ENCODE results near the gene RPS6KL1. TPM values are rescaled to one million over a fixed set of nuclear protein-coding genes. Genes with fewer than 3 reads are reported as not detected.

Gene RPS6KL1
- total and polyA plus RNA-seq, 4 donors, result 1.1 to 5.9 (median 3.8) TPM

DNA sequence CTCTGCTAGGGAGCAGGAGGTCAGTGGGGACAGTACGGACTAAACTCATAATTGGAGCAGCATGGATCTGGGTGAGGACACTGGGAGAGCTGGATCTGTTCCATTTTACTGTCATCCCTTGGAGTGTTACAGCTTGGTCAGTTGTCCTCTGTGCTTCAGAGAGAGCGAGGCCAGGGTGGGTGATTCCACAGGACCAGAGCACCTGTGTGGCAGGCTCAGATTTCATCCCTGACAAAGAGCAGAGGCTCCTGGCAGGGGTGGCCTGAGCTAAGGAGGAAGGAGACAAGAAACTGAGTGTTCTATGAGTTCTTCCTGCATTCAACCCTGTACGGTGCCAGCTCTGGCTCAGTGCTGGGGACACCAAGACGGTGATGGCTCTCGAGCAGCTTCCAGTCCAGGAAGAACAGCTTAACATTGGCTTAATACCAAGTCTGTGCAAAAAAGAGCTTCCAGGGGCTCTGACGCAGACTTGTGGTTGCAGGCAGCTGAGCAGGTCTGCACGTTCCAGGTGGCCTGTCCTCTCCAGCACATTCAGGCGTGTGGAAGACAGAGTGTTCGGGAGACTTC is 40.7 kb upstream of the RPS6KL1 start:
- 65% methylated on average over 9 of the region's 9 CpGs for WGBS
- Histone ChIP-seq H3K4me1 (ENCODE audit: control insufficient read depth in 4 of 4, insufficient read depth in 4 of 4, low read length in 3 of 4) (no peaks in the 10 kb centered on the region), H3K27me3 (ENCODE audit: control insufficient read depth in 4 of 4, insufficient read depth in 4 of 4, low read length in 3 of 4) (no peaks in the 10 kb centered on the region), H3K27ac (ENCODE audit: low read depth in 1 of 2, low read length in 2 of 2) (no peak overlapping the region), H3K9ac (ENCODE audit: low read depth in 1 of 2, low read length in 2 of 2) (no peak overlapping the region), H3K4me3 (ENCODE audit: low read depth in 1 of 3, low read length in 3 of 3) (no peak overlapping the region), H3K36me3 (ENCODE audit: control insufficient read depth in 4 of 4, insufficient read depth in 3 of 4, low read depth in 1 of 4, low read length in 3 of 4) (no peaks in the 10 kb centered on the region), H3K9me3 (ENCODE audit: control insufficient read depth in 4 of 4, low read length in 3 of 4) (no peaks in the 10 kb centered on the region)
- no peak for DNase-seq (ENCODE audit: low spot score)
- TF ChIP-seq EGR1 (IDR thresholded peaks at IDR 0.05; ENCODE audit: low read depth in 2 of 2) (no peak), HNF4A (conservative IDR thresholded peaks at IDR 0.05) (no peak), NR2F2 (IDR thresholded peaks at IDR 0.05) (no peak), FOXA2 (IDR thresholded peaks at IDR 0.05) (no peak), JUND (IDR thresholded peaks at IDR 0.05) (no peak), SP1 (IDR thresholded peaks at IDR 0.05) (no peak), TAF1 (conservative IDR thresholded peaks at IDR 0.05) (no peak), HNF4G (IDR thresholded peaks at IDR 0.05) (no peak)
- TF ChIP-seq, protein P1, sequence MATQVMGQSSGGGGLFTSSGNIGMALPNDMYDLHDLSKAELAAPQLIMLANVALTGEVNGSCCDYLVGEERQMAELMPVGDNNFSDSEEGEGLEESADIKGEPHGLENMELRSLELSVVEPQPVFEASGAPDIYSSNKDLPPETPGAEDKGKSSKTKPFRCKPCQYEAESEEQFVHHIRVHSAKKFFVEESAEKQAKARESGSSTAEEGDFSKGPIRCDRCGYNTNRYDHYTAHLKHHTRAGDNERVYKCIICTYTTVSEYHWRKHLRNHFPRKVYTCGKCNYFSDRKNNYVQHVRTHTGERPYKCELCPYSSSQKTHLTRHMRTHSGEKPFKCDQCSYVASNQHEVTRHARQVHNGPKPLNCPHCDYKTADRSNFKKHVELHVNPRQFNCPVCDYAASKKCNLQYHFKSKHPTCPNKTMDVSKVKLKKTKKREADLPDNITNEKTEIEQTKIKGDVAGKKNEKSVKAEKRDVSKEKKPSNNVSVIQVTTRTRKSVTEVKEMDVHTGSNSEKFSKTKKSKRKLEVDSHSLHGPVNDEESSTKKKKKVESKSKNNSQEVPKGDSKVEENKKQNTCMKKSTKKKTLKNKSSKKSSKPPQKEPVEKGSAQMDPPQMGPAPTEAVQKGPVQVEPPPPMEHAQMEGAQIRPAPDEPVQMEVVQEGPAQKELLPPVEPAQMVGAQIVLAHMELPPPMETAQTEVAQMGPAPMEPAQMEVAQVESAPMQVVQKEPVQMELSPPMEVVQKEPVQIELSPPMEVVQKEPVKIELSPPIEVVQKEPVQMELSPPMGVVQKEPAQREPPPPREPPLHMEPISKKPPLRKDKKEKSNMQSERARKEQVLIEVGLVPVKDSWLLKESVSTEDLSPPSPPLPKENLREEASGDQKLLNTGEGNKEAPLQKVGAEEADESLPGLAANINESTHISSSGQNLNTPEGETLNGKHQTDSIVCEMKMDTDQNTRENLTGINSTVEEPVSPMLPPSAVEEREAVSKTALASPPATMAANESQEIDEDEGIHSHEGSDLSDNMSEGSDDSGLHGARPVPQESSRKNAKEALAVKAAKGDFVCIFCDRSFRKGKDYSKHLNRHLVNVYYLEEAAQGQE (IDR thresholded peaks at IDR 0.05), result no peak
- TF ChIP-seq, protein P2, sequence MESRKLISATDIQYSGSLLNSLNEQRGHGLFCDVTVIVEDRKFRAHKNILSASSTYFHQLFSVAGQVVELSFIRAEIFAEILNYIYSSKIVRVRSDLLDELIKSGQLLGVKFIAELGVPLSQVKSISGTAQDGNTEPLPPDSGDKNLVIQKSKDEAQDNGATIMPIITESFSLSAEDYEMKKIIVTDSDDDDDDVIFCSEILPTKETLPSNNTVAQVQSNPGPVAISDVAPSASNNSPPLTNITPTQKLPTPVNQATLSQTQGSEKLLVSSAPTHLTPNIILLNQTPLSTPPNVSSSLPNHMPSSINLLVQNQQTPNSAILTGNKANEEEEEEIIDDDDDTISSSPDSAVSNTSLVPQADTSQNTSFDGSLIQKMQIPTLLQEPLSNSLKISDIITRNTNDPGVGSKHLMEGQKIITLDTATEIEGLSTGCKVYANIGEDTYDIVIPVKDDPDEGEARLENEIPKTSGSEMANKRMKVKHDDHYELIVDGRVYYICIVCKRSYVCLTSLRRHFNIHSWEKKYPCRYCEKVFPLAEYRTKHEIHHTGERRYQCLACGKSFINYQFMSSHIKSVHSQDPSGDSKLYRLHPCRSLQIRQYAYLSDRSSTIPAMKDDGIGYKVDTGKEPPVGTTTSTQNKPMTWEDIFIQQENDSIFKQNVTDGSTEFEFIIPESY (IDR thresholded peaks at IDR 0.05), result no peak
- TF ChIP-seq, protein P3, sequence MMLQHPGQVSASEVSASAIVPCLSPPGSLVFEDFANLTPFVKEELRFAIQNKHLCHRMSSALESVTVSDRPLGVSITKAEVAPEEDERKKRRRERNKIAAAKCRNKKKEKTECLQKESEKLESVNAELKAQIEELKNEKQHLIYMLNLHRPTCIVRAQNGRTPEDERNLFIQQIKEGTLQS (IDR thresholded peaks at IDR 0.05), result no peak
- TF ChIP-seq, protein P4, sequence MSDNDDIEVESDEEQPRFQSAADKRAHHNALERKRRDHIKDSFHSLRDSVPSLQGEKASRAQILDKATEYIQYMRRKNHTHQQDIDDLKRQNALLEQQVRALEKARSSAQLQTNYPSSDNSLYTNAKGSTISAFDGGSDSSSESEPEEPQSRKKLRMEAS (IDR thresholded peaks at IDR 0.05), result no peak
- TF ChIP-seq, protein P5, sequence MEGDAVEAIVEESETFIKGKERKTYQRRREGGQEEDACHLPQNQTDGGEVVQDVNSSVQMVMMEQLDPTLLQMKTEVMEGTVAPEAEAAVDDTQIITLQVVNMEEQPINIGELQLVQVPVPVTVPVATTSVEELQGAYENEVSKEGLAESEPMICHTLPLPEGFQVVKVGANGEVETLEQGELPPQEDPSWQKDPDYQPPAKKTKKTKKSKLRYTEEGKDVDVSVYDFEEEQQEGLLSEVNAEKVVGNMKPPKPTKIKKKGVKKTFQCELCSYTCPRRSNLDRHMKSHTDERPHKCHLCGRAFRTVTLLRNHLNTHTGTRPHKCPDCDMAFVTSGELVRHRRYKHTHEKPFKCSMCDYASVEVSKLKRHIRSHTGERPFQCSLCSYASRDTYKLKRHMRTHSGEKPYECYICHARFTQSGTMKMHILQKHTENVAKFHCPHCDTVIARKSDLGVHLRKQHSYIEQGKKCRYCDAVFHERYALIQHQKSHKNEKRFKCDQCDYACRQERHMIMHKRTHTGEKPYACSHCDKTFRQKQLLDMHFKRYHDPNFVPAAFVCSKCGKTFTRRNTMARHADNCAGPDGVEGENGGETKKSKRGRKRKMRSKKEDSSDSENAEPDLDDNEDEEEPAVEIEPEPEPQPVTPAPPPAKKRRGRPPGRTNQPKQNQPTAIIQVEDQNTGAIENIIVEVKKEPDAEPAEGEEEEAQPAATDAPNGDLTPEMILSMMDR (IDR thresholded peaks at IDR 0.05; ENCODE audit: low read depth, low read length, missing input control), result no peak

DNA sequence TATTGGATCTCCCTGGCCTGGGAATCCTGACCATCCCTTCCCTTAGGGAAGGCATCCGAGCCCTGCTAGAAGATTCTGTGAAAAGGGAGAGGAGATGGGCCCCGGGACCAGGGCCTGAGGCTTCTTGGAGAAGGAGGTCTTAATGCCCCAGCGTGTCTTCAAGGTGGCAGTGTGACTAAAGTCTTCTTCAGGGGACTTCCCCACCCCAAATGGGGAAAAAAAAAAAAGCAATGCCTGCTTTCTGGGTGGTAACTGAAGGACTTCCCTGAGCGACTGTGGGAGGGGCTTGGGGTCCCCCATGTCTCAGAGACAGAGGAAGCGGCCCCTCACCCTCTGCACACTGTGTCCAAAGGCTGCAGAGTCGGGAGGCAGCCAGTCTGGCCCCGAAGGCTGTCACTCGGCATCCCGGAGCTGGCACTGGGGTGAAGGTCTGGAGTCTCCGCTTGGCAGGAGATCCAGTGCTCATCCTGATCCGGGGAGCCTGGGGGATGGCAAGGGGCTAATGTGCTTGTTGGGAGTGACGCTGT is 40.2 kb upstream of the RPS6KL1 start:
- no peak overlapping the region for H3K9ac ChIP-seq (ENCODE audit: low read depth in 1 of 2, low read length in 2 of 2)
- no peaks in the 10 kb centered on the region for H3K27me3 ChIP-seq (ENCODE audit: control insufficient read depth in 4 of 4, insufficient read depth in 4 of 4, low read length in 3 of 4)
- no peak for DNase-seq (ENCODE audit: low spot score)
- WGBS, result 65% methylated on average over 12 of the region's 12 CpGs
- no peaks in the 10 kb centered on the region for H3K4me1 ChIP-seq (ENCODE audit: control insufficient read depth in 4 of 4, insufficient read depth in 4 of 4, low read length in 3 of 4)
- H3K9me3 ChIP-seq (ENCODE audit: control insufficient read depth in 4 of 4, low read length in 3 of 4), result no peaks in the 10 kb centered on the region
- H3K4me3 ChIP-seq (ENCODE audit: low read depth in 1 of 3, low read length in 3 of 3), result no peak overlapping the region
- no peak overlapping the region for H3K27ac ChIP-seq (ENCODE audit: low read depth in 1 of 2, low read length in 2 of 2)
- no peaks in the 10 kb centered on the region for H3K36me3 ChIP-seq (ENCODE audit: control insufficient read depth in 4 of 4, insufficient read depth in 3 of 4, low read depth in 1 of 4, low read length in 3 of 4)
- TF ChIP-seq, protein P5 (IDR thresholded peaks at IDR 0.05; ENCODE audit: low read depth, low read length, missing input control), result no peak
- no peak for TF ChIP-seq RXRA (IDR thresholded peaks at IDR 0.05)
- TF ChIP-seq JUND (IDR thresholded peaks at IDR 0.05), result no peak
- no peak for TF ChIP-seq RAD21 (IDR thresholded peaks at IDR 0.05)
- no peak for TF ChIP-seq SP1 (IDR thresholded peaks at IDR 0.05)
- TF ChIP-seq, protein P3 (IDR thresholded peaks at IDR 0.05), result no peak
- TF ChIP-seq TAF1 (conservative IDR thresholded peaks at IDR 0.05), result no peak
- TF ChIP-seq, protein P1 (IDR thresholded peaks at IDR 0.05), result no peak
- TF ChIP-seq GABPA (IDR thresholded peaks at IDR 0.05 in 1 of 2, conservative IDR thresholded peaks at IDR 0.05 in 1 of 2), result no peak
- no peak for TF ChIP-seq HNF4G (IDR thresholded peaks at IDR 0.05)
- TF ChIP-seq EGR1 (IDR thresholded peaks at IDR 0.05; ENCODE audit: low read depth in 2 of 2), result no peak
